Measurements from ENCODE around the gene KCTD5.

The KCTD5 gene

DNA sequence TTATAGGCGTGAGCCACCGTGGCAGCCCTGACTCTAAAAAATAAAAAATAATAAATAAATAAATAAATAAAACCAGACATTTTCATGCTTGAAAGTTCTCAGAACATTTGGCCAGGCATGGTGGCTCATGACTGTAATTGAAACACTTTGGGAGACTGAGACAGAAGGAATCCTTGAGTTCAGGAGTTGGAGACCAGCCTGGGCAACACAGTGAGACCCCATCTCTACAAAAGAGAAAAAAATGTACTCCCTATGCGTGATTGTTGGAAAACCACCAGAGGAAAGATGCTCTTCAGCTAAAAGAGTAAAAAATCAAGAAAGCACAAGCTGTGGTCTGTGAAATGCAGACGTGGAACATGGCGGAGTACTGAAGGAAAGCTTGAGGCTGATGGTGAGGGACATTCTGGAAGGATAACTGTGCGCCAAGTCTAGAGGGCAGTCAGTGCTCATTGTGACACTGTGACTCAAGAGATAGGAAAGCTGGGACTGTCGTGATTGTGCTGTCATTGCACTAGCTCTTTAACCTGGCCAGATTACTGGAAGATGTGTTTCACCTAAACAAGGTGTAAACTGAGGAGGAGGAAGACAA is 41.9 kb downstream of the KCTD5 start:
- in situ Hi-C loops (cut with HindIII; ENCODE audit: low pct_unique_long_range_greater_than_20kb, low sequenced_read_pairs), result no loop called here
- no peak for TF ChIP-seq JUND (IDR thresholded peaks at IDR 0.05; ENCODE audit: low read depth)

GRCh38 chr16:2724816-2725348 is 42.6 kb downstream of the KCTD5 start:
- in situ Hi-C loops (cut with HindIII; ENCODE audit: low pct_unique_long_range_greater_than_20kb, low sequenced_read_pairs), result no loop called here
- no peak for DNase-seq (ENCODE audit: low read depth in 1 of 2, low spot score in 1 of 2)
- TF ChIP-seq JUND (IDR thresholded peaks at IDR 0.05; ENCODE audit: low read depth), result no peak

More for the DNA sequence above, 41.9 kb downstream of the KCTD5 start:
- DNase-seq (ENCODE audit: low read depth in 1 of 2, low spot score in 1 of 2), result no peak

GRCh38 chr16:2726923-2727322 is 44.6 kb downstream of the KCTD5 start:
- DNase-seq (ENCODE audit: low read depth in 1 of 2, low spot score in 1 of 2), result no peak
- no peak for TF ChIP-seq JUND (IDR thresholded peaks at IDR 0.05; ENCODE audit: low read depth)
- in situ Hi-C loops (cut with HindIII; ENCODE audit: low pct_unique_long_range_greater_than_20kb, low sequenced_read_pairs), result no loop called here

- TF ChIP-seq JUND (IDR thresholded peaks at IDR 0.05; ENCODE audit: low read depth), result no peak
- in situ Hi-C loops (cut with HindIII; ENCODE audit: low pct_unique_long_range_greater_than_20kb, low sequenced_read_pairs), result no loop called here
- DNase-seq (ENCODE audit: low read depth in 1 of 2, low spot score in 1 of 2), result no peak
Observed at GRCh38 chr16:2728034-2728433, 45.7 kb downstream of the KCTD5 start.

DNA sequence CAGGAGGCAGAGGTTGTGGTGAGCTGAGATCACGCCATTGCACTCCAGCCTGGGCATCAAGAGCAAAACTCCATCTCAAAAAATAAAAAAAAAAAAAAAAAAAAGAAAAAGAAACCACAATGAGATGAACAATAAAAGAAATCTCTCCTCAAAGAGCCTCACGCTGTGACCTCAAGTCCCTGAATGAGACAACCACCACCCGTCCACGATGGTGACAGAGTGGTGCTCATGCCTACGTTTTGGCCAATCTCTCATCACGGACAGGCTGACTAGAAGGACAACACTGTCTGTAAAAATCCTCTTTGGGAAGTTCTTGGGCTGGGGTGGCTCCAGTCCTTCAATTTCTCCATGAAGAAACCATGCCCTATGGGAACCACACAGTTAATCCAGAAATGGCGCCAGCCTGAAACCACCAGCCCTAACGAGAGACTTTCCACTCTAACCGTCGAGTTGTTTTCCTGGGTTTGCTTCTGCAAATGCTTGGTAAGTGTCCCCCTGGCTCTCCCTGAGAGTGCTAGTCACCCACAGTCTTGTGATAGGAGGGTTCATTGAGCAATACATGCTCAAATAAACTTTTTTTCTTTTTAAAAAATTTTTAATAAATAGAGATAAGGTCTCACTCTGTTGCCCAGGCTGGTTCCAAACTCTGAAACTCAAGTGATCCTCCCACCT is 52.7 kb downstream of the KCTD5 start:
- TF ChIP-seq JUND (IDR thresholded peaks at IDR 0.05; ENCODE audit: low read depth), result no peak
- in situ Hi-C loops (cut with HindIII; ENCODE audit: low pct_unique_long_range_greater_than_20kb, low sequenced_read_pairs), result no loop called here
- DNase-seq (ENCODE audit: low read depth in 1 of 2, low spot score in 1 of 2), result no peak

DNA sequence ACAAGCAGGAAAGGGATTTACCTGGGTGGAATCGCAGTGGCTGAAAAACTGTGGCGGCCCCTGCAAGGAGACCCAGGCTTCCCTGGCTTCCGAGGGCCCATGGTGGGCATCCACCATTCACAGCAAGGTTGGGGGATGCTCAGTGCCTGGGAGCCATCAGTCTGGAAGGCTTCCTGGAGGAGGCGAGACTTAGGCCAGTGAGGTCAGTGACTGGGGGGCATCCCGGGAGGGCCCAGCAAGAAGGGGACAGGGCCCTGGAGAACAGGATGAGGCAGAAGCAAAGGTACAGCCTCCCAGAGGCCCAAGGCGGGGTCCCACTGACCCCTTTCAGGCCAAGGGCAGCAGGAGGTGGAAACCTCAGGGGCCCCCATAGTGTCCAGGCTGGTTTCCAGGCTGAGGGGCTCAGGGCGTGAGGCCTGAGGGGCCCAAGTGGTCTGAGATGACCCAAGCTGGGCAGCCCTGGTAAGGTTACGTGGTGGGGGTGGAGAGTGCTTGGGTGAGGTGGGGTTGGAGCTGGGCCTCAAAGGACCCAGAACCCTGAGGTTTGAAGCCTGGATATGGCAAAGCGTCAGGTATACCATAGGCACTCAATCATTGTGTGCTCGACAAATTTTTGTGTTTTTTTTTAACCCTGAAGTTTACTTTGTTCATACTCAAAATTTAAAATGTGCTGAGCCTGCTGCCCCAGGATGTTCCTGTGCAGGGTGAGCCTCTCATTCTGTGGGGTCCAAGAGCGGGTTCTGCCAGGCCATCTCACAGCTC is 54.3 kb downstream of the KCTD5 start:
- no peak for DNase-seq (ENCODE audit: low read depth in 1 of 2, low spot score in 1 of 2)
- no peak for TF ChIP-seq JUND (IDR thresholded peaks at IDR 0.05; ENCODE audit: low read depth)
- in situ Hi-C loops (cut with HindIII; ENCODE audit: low pct_unique_long_range_greater_than_20kb, low sequenced_read_pairs), result no loop called here

DNA sequence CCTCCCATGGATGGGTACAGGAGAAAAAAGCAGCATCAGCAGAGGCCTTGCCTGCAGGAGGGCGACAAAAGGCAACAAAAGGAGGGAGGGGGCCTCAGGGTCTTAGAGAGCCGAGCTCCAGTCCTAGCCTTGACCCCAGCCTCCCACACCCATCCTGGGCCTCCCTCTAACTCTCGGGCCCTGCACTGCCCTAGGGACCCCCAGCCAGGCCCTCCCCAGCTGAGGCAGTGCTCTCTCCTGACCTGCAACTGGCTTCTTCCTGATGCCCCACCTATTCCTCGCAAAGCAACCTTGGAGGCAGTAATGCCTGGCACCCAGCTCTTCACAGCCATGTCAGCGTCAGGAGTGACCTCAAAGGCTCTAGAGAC is 54.9 kb downstream of the KCTD5 start:
- in situ Hi-C loops (cut with HindIII; ENCODE audit: low pct_unique_long_range_greater_than_20kb, low sequenced_read_pairs), result no loop called here
- no peak for DNase-seq (ENCODE audit: low read depth in 1 of 2, low spot score in 1 of 2)
- TF ChIP-seq JUND (IDR thresholded peaks at IDR 0.05; ENCODE audit: low read depth), result no peak

- DNase-seq (ENCODE audit: low read depth in 1 of 2, low spot score in 1 of 2), result no peak
- TF ChIP-seq JUND (IDR thresholded peaks at IDR 0.05; ENCODE audit: low read depth), result no peak
- in situ Hi-C loops (cut with HindIII; ENCODE audit: low pct_unique_long_range_greater_than_20kb, low sequenced_read_pairs), result no loop called here
Observed at GRCh38 chr16:2737895-2738418, 55.6 kb downstream of the KCTD5 start.

- no peak for DNase-seq (ENCODE audit: low read depth in 1 of 2, low spot score in 1 of 2)
- TF ChIP-seq JUND (IDR thresholded peaks at IDR 0.05; ENCODE audit: low read depth), result no peak
- in situ Hi-C loops (cut with HindIII; ENCODE audit: low pct_unique_long_range_greater_than_20kb, low sequenced_read_pairs), result no loop called here
Observed at GRCh38 chr16:2738615-2739014, 56.3 kb downstream of the KCTD5 start.

DNA sequence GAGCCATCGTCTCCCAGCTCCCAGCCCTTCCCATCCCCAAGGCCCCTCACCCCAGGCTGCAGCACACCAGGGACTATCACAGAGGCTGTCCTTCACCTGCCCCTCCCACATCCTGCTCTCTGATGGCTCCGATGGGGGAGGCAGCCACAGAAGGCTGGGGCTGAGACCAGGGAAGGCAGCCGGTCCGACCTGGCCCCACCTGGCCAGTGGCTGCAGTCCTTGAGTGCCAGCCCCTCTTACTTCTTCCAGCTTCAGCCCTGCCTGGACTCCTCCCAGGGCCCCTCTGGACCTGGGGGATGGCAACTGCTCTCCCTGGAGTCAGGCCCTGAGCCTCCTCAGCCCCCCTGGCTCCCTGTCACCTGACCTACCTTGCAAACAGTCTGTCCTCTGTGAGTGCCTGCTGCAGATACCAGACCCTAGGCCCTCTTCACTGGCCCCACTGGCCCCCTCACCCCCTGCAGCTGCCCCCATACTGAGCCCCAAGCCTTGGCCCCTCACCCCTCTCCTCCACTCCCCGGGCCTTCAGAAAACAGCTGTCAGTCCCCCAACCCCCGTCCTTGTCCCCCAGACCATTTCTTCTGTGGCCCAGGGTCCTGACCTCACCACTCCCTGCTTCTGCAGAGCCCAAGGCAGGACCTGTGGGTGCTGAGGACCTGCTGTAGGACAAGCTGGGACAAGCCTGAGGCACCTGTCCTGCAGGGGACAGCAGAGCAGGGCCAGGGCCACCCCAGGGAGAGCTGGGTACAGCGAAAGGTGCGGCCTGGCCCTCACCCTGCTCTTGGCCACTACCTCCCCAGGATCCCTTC is 57.5 kb downstream of the KCTD5 start:
- in situ Hi-C loops (cut with HindIII; ENCODE audit: low pct_unique_long_range_greater_than_20kb, low sequenced_read_pairs), result no loop called here
- DNase-seq (ENCODE audit: low read depth in 1 of 2, low spot score in 1 of 2), result no peak
- TF ChIP-seq JUND (IDR thresholded peaks at IDR 0.05; ENCODE audit: low read depth), result no peak

- in situ Hi-C loops (cut with HindIII; ENCODE audit: low pct_unique_long_range_greater_than_20kb, low sequenced_read_pairs), result no loop called here
- DNase-seq (ENCODE audit: low read depth in 1 of 2, low spot score in 1 of 2), result no peak
- no peak for TF ChIP-seq JUND (IDR thresholded peaks at IDR 0.05; ENCODE audit: low read depth)
Observed at GRCh38 chr16:2740476-2740875, 58.2 kb downstream of the KCTD5 start.

DNA sequence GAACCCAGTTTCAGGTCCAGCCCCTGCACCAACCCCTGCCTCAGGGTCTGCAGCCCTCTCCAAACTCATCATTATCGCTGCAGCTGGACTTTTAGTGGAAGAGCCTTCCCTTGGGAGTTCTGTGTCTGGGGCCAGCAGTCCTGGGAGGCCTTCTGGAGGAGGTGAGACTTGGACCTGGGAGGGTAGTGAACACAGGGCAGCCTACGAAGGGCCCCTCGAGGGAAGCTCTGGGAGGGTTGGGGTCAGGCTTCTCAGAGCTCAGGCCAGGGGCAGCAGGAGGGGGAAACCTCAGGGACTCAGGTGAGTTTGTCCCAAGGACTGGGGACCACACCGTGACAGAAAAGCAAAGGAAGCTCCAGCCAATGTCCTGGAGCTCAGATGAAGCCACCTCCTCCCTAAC is 58.8 kb downstream of the KCTD5 start:
- DNase-seq (ENCODE audit: low read depth in 1 of 2, low spot score in 1 of 2), result no peak
- in situ Hi-C loops (cut with HindIII; ENCODE audit: low pct_unique_long_range_greater_than_20kb, low sequenced_read_pairs), result no loop called here
- TF ChIP-seq JUND (IDR thresholded peaks at IDR 0.05; ENCODE audit: low read depth), result no peak

Data from T47D (cell line).